Measurements from ENCODE around the gene LOXHD1.

GRCh38 chr18:46488471-46489213 lies 168.4 kb downstream of the LOXHD1 start:
- TF ChIP-seq, protein P1, sequence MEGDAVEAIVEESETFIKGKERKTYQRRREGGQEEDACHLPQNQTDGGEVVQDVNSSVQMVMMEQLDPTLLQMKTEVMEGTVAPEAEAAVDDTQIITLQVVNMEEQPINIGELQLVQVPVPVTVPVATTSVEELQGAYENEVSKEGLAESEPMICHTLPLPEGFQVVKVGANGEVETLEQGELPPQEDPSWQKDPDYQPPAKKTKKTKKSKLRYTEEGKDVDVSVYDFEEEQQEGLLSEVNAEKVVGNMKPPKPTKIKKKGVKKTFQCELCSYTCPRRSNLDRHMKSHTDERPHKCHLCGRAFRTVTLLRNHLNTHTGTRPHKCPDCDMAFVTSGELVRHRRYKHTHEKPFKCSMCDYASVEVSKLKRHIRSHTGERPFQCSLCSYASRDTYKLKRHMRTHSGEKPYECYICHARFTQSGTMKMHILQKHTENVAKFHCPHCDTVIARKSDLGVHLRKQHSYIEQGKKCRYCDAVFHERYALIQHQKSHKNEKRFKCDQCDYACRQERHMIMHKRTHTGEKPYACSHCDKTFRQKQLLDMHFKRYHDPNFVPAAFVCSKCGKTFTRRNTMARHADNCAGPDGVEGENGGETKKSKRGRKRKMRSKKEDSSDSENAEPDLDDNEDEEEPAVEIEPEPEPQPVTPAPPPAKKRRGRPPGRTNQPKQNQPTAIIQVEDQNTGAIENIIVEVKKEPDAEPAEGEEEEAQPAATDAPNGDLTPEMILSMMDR (conservative IDR thresholded peaks at IDR 0.05 in 1 of 2, IDR thresholded peaks at IDR 0.05 in 1 of 2; ENCODE audit: extremely low read depth in 1 of 2, insufficient read depth in 1 of 2, low read depth in 1 of 2, low read length in 2 of 2) = no peak
- no peak for TF ChIP-seq EZH2 (IDR thresholded peaks at IDR 0.05; ENCODE audit: borderline replicate concordance, low read length)
